NAMALWA (cell line): ENCODE measurements around the gene EDRF1.
"Not testable (repeated sequence)": the region's sequence is repeated elsewhere in the genome, so short reads cannot be mapped to it uniquely, and the experiment has no call there.

Experiments used
- DNase-seq: peaks from one replicate; pipeline ENCODE4 v3.0.0-alpha.2; 2015; ENCODE audit warnings: low spot score

The EDRF1 gene

GRCh38 chr10:125709553-125710474 is 9.7 kb upstream of the EDRF1 start:
- DNase-seq, result no peak

- DNase-seq, result no peak
These were observed 8.3 kb upstream of the EDRF1 start for GRCh38 chr10:125711110-125711750.

- not testable (repeated sequence) for DNase-seq
These were observed 4.8 kb upstream of the EDRF1 start for GRCh38 chr10:125714728-125715127.

GRCh38 chr10:125720002-125720382 is 483 bp downstream of the EDRF1 start:
- DNase-seq, result peak; percentile 45

- peak; percentile 70 for DNase-seq
These were observed 1.5 kb downstream of the EDRF1 start for GRCh38 chr10:125721035-125721434.

- DNase-seq, result no peak
These were observed 3.3 kb downstream of the EDRF1 start for GRCh38 chr10:125722811-125723210.

- no peak for DNase-seq
These were observed 7.4 kb downstream of the EDRF1 start for GRCh38 chr10:125726914-125727313.

GRCh38 chr10:125727436-125727835 is 7.9 kb downstream of the EDRF1 start:
- no peak for DNase-seq

GRCh38 chr10:125734148-125734547 is 14.6 kb downstream of the EDRF1 start:
- DNase-seq, result no peak

- DNase-seq, result no peak
These were observed 15.3 kb downstream of the EDRF1 start for GRCh38 chr10:125734823-125735222.

- no peak for DNase-seq
These were observed 18.7 kb downstream of the EDRF1 start for GRCh38 chr10:125738206-125738605.

- DNase-seq, result no peak
These were observed 20.6 kb downstream of the EDRF1 start for GRCh38 chr10:125739994-125740679.

- DNase-seq, result peak; percentile 21
These were observed 23.0 kb downstream of the EDRF1 start for GRCh38 chr10:125742465-125742864.

GRCh38 chr10:125744909-125745308 is 25.4 kb downstream of the EDRF1 start:
- no peak for DNase-seq

- no peak for DNase-seq
These were observed 27.9 kb downstream of the EDRF1 start for GRCh38 chr10:125747417-125747816.

- DNase-seq, result no peak
These were observed 36.7 kb downstream of the EDRF1 start for GRCh38 chr10:125756196-125756595.

- no peak for DNase-seq
These were observed 37.5 kb downstream of the EDRF1 start for GRCh38 chr10:125756853-125757487.

GRCh38 chr10:125757742-125758141 is 38.2 kb downstream of the EDRF1 start:
- DNase-seq, result no peak

GRCh38 chr10:125761961-125762360 is 42.5 kb downstream of the EDRF1 start:
- no peak for DNase-seq

- DNase-seq, result no peak
These were observed 43.5 kb downstream of the EDRF1 start for GRCh38 chr10:125762692-125763648.

- DNase-seq, result no peak
These were observed 46.3 kb downstream of the EDRF1 start for GRCh38 chr10:125765835-125766234.
